HG02981 (cell line): ENCODE results near the gene FTO.

Experiments
- ATAC-seq: cut with Tn5 transposase; IDR thresholded peaks from one replicate; pipeline ENCODE4 v1.9.1; 2021; ENCODE audit warnings: mild to moderate bottlenecking, moderate library complexity; ENCODE audit not compliant: unreplicated experiment

Gene FTO

DNA sequence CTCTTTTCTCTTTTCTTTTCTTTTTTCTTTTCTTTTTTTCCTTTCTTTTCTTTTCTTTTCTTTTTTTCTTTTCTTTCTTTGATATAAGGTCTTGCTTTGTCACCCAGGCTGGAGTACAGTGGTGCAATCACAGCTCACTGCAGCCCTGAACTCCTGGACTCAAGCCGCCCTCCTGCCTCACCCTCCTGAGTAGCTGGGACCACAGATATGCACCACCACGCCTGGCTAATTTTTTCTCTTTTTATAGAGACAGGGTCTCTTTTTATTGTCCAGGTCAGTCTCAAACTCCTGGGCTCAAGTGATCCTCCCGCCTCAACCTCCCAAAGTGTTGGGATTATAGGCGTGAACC, 436.8 kb downstream of the FTO start:
- ATAC-seq, result no peak

DNA sequence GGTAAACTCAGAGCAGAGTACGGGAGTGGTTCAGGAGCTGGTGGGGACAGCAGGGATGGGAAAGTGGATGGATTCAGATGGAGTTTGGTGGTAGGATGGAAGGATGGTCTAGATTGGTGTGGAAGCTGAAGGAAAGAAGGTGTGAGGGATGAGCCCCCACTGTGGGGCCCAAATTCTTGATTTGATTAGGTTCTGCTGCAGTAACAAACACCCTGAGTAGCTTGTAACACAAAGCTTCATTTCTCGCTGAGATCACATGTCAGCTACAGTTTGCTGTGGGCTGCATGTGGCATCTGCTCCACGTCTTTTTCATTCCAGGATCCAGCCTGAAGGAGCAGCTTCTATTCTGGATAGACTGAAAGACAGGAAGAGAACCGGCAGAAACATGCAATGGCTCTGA, 438.8 kb downstream of the FTO start:
- no peak for ATAC-seq

DNA sequence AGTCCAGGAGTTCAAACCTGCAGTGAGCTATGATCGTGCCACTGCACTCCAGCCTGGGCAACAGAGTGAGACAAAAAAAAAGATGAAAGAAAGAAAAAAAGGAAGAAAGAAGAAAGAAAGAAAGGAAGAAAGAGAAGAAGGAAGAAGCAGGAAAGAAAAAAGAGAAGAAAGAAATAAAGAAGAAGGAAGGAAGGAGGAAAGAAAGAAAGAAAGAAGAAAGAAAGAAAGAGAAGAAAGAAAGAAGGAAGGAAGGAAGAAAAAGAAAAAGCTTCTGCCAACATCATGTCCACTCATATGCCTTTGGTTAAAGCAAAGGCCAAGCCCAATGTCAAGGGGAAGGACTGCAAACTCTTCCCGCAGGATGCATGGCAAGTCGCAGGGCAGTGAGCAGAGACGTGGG, 439.5 kb downstream of the FTO start:
- ATAC-seq, result no peak

DNA sequence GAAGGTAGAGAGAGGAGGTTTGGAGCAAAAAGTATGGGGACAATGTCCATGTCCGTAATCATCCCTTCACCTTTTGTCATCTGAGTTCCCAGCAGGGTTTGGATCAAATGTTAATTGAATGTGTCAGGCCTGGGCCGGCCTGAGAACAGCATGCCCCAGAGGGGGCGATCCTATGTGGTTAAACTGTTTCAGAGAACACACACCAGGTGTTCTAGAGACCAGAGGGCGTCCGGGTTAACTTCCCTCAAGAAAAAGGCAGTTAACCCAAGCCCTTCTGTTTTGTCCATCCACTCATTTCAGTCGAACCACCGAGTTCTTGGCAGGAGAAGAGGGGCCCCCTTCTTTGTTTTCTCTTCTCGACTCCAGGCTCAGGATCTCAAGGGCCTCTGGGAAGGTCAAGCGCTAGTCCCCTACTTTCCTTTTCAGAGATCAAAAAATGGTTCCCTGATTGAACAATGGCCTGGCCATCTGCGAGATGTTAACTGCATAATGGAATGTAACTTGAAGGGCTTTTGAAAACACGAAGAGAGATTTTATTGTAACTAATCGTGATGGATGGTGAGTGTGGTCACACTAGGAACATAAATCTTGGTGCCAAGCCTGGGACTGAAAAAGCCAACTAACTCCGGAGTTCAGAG, 440.1 kb downstream of the FTO start:
- ATAC-seq, result no peak

DNA sequence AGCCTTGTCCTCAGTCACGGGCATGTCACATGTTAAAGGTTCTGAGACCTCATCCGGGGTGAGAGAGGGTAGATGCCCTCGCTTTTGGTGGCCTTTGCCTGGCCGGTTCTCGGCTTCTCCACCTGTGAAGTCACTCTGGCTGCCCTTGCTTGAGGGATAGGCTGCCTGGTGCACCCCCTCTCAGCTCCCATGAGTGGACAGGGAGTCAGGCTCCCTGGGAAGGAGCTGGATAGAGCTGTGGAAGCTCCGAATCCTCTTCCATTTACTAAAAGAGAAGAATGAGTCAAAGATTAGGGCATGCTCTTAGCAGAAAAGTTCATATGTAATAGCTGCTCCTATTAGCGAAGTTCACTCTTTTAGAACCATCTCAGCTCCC, 440.6 kb downstream of the FTO start:
- no peak for ATAC-seq

DNA sequence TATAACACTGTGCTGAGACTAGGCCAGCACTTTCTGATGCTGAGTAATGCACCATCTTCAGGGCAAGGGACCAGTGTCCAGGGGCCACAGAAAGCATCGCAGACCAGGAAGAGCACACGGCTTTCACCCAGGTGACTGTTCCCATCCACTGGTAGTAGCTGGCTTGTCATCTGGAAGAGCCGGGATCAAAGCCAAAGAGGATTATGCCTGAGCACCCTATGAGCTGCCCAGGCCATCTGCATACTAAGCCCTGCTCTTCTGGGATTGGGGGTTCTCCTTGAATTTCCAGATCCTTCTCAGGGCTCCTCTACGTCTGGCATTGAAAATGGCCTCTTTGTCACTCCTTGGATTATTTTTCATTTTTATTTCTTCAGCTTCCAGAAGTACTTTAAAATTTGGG, 441.9 kb downstream of the FTO start:
- ATAC-seq, result no peak

DNA sequence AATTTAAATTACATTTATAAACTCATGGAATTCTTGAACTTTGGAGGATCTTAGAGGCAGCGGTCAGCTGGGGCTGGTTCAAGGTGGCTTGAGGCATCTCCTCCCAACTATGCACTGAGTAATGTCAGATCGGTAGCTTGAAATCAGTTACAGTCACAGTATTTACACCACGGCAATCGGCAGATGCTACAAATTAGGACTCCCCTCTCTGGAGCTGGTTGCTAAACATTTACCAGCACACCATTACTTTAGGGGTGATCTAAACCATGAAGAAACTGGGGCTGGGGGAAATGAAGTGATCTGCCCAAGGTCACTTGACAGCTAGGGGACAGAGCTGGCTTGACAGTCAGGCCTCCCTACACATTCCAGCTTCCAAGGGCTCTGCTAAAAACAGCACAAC, 445.0 kb downstream of the FTO start:
- ATAC-seq, result no peak

DNA sequence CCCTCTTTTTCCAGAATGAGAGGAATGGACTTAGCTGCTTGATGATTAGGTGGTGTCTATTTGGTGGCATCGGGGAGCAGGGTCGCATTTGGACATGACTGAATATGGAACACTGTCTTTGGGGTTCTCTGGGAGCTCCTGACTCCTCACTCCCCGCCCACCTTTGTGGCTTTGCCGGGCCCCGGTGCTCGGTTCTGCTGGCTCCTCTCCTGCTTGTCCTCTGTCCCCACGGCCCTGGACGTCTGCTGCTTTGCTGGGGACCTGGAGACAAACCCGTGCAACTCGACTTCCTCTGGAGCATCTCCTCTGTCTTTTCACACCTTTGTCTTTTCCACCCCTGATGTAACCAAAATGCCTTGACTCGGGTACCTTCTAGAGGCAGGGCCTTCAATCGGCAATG, 446.9 kb downstream of the FTO start:
- ATAC-seq, result no peak

DNA sequence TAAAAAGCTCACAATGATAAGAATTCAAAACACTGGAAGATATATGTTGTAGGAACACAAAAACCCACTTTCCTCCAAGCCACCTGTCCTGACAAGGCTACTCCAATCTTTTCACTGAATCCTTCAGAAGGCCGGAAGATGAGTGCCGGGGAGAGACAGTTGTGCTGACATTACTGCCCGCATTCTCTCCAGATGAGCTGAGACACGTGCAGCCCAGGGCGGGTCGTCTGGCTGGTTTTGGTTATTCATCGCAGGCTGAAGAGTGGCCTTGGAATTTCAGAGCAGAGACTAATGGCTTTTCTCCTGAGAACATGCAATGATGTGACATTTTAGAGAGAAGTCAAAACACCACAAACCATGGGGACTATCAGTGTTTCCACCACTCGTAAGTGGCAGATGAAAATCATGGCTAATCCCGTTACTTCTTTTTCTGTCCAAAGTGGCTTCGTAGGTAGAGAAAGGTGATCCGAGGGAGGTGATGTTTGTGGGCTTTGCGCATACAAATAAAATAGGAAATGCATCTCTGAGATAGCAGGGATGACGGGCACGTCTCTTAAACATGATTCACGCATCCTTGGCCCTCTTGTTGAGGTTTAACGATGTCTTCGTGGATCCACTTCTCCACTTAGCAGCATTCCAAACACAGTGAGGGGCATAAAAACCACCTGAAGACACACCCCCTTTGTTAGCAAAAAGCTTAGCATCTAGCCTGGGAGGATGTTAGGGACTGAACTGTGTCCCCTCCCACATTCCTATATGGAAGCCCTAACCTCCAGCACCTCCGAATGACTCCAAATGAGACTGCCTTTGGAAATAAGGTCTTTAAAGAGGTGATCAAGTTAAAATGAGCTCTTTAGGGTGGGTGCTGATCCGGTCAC, 448.6 kb downstream of the FTO start:
- no peak for ATAC-seq

DNA sequence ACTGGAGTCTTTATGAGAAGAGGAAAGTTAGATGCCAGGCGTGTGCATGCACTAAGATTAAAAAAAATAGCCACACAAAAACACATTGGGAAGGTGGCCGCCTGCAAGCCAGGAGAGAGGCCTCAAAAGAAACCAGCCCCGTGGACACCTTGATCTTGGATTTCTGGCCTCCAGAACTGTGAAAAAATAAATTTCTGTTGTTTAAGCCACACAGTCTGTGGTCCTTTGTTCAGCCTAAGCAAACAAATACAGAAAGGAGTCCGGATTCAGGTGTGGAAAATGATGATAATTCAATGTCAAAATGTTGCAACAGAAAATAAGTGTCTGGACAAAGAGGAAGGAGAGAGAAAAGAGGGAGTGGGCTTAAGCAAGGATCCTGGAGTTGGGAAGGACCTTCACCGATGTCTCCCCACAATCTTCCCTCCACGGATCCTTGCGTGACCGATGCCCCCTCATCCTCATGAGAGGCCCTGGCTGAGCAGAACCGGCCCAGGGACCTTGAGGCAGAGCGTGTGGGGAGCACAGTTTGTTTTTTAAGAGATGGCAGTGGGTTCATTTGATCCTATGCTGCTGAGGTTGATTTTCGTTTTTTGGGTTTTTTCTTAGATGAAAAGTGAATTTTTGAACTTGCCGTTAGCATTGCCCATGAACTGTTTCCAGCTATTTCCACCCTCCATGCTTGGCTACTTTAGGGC, 449.4 kb downstream of the FTO start:
- no peak for ATAC-seq

DNA sequence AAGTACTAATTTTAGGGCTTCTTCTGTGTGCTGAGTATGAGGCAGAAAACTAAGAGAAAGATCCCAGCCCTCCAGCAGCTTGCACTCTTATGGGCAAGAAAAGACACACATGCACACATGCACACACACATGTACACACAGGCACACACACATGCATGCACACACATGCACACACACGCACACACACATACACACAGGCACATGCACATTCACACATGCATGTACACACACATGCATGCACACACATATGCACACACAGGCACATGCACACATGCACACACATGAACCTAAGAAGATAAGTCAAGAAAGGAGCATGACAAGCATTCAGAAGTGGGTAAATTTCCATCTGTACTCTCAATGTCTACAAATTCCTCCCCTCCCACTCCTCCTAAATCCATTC, 452.4 kb downstream of the FTO start:
- no peak for ATAC-seq

DNA sequence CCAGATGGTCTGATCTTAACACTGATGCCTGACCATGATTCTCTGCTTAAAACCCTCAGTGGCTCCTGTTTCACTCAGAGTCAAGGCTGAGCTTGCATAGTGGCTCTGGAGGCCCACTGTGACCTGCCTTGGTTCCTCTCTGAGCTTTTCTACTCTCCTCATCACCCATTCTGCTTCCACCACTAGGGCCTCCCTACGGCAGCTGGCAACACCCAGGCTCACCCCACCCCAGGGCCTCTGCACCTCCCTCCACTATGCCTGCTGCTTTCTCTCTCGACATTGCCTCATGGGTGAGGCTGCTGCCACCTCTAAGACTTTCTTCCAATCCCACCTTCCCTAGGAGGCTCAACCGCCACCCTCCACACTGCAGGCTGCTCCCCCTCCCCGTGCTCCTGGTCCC, 455.0 kb downstream of the FTO start:
- ATAC-seq, result no peak

DNA sequence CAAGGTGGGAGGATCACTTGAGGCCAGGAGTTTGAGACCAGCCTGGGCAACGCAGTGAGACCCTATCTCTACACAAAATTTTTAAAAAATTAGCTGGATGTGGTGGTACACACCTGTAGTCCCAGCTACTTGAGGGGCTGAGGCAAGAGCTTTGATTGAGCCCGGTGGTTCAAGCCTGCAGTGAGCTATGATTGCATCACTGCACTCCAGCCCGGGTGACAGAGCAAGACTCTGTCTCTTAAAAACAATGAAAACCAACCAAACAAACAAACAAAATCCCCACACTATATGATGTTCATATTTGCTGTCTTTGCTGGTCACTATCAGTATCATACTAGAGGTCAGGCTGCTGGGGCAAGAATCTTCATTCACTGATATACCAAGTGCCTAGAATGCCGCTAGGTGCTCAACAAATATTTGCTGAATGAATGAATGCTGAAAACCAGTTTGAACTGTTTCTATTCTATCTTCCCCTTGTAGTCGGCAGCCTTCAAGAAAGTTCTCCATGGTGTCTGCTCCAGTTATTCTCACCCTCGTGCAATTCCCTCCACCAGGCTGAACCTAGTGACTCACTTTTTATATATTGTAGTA, 455.6 kb downstream of the FTO start:
- ATAC-seq, result no peak

DNA sequence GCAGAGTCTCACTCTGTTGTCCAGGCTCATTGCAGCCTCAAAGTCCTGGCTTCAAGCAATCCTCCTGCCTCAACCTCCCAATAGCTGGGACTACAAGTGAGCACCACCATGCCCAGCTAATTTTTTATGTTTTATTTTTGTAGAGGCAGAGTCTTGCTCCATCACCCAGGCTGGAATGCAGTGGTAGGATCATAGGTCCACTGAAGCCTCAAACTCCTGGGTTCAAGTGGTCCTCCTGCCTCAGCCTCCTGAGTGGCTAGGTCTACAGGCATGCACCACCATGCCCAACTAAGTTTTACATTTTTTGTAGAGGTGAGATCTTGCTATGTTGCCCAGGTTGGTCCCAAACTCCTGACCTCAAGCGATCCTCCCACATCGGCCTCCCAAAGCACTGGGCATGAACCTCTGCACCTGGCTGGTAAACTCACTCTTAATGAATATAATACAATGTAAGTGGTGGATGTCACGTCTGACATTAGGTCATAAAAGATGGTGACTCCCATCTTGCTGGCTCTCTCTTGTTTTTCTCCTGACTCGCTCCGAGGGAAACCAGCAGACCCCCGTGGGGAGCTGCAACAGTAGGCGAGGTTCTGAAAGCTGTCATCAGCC, 456.4 kb downstream of the FTO start:
- ATAC-seq, result no peak

DNA sequence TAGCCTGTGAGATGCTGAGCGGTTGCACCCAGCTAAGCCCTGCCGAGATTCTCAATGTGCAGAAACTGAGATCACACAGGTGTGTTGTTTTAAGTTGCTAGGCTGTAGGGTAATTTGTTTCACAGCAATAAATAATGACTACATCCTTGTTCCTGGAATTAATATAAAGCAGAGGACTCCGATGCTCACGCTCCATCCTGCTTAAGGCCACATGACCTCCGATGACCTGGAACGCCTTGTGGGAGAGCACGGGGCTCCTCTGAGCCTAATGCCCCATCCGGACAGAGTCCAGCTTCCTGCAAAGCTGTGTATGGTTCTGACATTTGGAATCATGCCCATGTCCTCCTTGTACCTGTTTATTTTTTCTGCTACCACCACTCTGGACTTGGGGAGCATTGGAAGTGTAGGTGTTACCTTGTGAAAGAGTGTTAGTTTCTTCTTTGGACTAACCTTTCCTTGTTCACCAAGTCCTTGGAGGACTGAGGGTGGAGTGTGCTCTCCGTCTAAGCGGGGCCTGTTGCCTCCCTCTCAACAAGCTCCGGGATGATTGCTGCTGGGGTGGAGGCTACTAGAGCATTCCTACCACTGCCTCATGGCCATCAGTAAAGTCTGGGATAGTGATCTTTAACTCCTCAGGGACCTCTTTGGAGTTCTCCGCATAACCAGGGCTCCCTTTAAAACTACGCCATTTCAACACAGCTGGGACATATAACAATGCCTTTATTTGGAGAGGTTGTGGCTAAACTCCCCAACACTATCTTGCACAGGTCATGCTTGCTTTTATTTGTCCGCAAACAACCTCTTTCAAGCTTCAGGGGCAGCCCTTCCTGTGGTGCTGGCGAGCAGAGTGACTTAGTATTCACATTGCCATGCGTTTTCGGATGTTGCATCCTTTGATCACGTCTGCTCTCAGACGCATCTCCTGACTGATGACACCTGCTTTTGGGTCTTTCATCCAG, 457.3 kb downstream of the FTO start:
- ATAC-seq, result no peak

DNA sequence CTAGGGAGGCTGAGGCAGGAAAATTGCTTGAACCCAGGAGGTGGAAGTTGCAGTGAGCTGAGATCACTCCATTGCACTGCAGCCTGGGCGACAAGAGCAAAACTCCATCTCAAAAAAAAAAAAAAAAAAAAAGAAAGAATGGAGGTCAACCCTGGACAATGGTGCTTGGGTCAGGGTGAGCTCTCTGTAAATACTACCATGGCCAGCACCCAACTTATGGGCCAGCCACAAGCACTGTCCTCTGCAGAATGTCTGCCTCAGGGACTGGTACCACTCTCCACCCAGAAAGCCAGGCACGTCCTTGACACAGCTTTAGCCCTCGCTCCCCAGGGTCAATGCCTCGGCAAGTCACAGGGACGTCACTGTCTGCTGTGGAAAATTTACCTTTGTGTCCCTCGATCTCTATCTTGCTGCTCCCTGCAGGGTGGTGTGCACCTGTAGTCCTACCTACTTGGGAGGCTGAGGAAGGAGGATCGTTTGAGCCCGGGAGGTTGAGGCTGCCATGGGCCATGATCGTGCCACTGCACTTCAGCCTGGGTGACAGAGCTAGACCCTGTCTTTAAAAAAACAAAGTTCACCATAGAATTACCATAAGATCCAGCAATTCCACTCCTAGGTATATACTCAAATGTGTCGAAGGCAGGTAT, 459.4 kb downstream of the FTO start:
- no peak for ATAC-seq

DNA sequence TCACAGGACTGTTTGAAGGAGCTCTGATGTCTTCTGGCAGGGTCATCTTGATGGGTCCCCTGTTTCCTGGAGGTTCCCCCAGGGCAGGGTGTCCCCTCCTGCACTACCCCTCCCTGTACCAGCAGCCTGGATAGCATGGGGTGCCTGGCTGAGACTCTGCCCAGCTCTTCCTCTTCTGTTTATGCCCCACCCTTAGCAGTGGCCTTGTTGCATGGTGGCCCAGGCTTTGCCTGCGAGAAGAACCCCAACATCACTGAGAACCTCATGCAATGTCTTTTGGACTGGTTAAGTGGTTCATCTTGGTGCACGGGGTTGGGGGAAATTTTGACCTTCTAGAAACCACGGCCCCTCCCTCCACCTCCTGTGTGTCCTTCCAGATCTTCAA, 460.8 kb downstream of the FTO start:
- no peak for ATAC-seq

DNA sequence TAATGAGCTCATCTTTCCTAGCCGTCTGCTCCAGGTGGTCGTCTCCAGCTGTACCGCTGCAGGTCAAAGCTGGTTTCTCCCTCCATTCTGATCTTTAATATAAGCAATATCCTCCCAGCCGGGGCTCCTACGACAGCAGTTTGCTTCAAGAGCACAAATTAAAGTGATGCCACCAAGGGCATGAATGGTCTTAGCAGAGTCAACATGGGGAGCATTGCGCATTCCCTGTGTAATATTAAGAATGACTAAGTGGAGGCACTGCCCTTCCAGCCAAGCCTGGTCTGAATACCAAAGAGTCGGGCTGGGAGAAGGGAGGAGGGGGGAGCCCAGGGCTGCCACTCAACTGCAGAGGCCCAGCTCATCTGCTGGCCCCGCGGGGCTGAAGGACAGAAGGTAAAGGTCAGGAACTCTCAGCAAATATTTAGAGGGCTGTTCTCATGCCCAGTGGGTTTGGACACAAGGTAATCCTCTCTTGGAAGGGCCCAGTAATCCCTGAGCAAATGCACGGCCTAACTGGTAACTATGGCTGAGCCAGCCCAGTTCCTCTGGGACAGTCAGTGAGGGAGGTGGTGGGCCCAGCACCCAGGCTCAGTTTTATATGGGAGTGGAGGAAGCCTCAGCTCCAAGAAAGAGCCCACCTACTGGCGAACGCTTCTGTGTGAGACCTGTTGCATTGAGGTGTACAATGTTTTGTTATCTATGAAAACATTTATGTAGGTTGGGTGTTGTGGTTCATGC, 461.4 kb downstream of the FTO start:
- no peak for ATAC-seq
